ENCODE results near the gene SMIM14. TPM values are rescaled to one million over a fixed set of nuclear protein-coding genes. Genes with fewer than 3 reads are reported as not detected.

SMIM14 gene
- polyA plus RNA-seq, 3 donors, result 13.6 to 152 (median 140) TPM

GRCh38 chr4:39565878-39566600, 72.6 kb downstream of the SMIM14 start:
- H4K20me1 ChIP-seq (ENCODE audit: insufficient read depth, low read length), result no peaks in the 10 kb centered on the region
- intact Hi-C loops (cut with micrococcal nuclease), result no loop called here
- Mint-ChIP-seq H3K36me3 (peaks cover 32 to 53% of the 10 kb centered on the region in 2 donors), H3K27me3 (ENCODE audit: low read depth in 3 of 3) (no peaks in the 10 kb centered on the region), H3K4me1 (no peaks in the 10 kb centered on the region), H3K9me3 (peaks cover 3 to 15% (median 6%) of the 10 kb centered on the region in 7 donors), H3K4me3 (no peak overlapping the region), H3K27ac (peak overlapping the region in 1 of 7 donors; percentile 30)
- H3K27ac ChIP-seq (ENCODE audit: low read depth in 1 of 2, low read length in 2 of 2), result no peak overlapping the region
- WGBS (ENCODE audit: insufficient coverage), result no CpG with 5 or more reads among the region's 6 CpGs
- no peak overlapping the region for H2AFZ ChIP-seq (ENCODE audit: insufficient read depth, low read depth, low read length, poor library complexity, severe bottlenecking)
- peaks cover 4 to 9% of the 10 kb centered on the region in 2 donors for H3K9me3 ChIP-seq (replicated peaks in 1 of 2; ENCODE audit: control insufficient read depth in 1 of 2, insufficient read depth in 1 of 2, low read length in 2 of 2)
- no peak for TF ChIP-seq CTCF (IDR thresholded peaks at IDR 0.05)
- no peak overlapping the region for H3K9ac ChIP-seq (ENCODE audit: insufficient read depth, low read length, poor library complexity, severe bottlenecking)
- no peaks in the 10 kb centered on the region for H3K27me3 ChIP-seq (ENCODE audit: control insufficient read depth in 2 of 2, insufficient read depth in 2 of 2, low read length in 2 of 2)
- peak in 1 of 3 donors; percentile 15 for DNase-seq
- H3K36me3 ChIP-seq (replicated peaks in 1 of 2; ENCODE audit: control insufficient read depth in 1 of 2, insufficient read depth in 2 of 2, low read length in 2 of 2), result peaks cover 13 to 41% of the 10 kb centered on the region in 2 donors
- no peak overlapping the region for H3K4me2 ChIP-seq (replicated peaks; ENCODE audit: extremely low read depth, low read length, poor library complexity, severe bottlenecking)
- H3K4me1 ChIP-seq (ENCODE audit: control insufficient read depth in 1 of 2, insufficient read depth in 2 of 2, low read length in 2 of 2), result no peaks in the 10 kb centered on the region
- no peak overlapping the region for H3K4me3 ChIP-seq (replicated peaks in 1 of 3; ENCODE audit: low read depth in 2 of 3, low read length in 3 of 3)
- H3K79me2 ChIP-seq (ENCODE audit: insufficient read depth, low read length), result no peaks in the 10 kb centered on the region

GRCh38 chr4:39563346-39563847, 75.3 kb downstream of the SMIM14 start:
- no peak overlapping the region for H3K4me3 ChIP-seq (replicated peaks in 1 of 3; ENCODE audit: low read depth in 2 of 3, low read length in 3 of 3)
- no peaks in the 10 kb centered on the region for H4K20me1 ChIP-seq (ENCODE audit: insufficient read depth, low read length)
- H3K36me3 ChIP-seq (replicated peaks in 1 of 2; ENCODE audit: control insufficient read depth in 1 of 2, insufficient read depth in 2 of 2, low read length in 2 of 2), result peaks cover 12 to 37% of the 10 kb centered on the region in 2 donors
- no peak for TF ChIP-seq CTCF (IDR thresholded peaks at IDR 0.05)
- no peak overlapping the region for H3K27ac ChIP-seq (ENCODE audit: low read depth in 1 of 2, low read length in 2 of 2)
- Mint-ChIP-seq H3K27me3 (ENCODE audit: low read depth in 3 of 3) (no peaks in the 10 kb centered on the region), H3K36me3 (peaks cover 38 to 62% of the 10 kb centered on the region in 2 donors), H3K27ac (peak overlapping the region in 2 of 7 donors; percentile 4 to 21), H3K9me3 (peaks cover 3 to 15% (median 6%) of the 10 kb centered on the region in 7 donors), H3K4me1 (no peaks in the 10 kb centered on the region), H3K4me3 (no peak overlapping the region)
- H3K27me3 ChIP-seq (ENCODE audit: control insufficient read depth in 2 of 2, insufficient read depth in 2 of 2, low read length in 2 of 2), result no peaks in the 10 kb centered on the region
- no peaks in the 10 kb centered on the region for H3K4me1 ChIP-seq (ENCODE audit: control insufficient read depth in 1 of 2, insufficient read depth in 2 of 2, low read length in 2 of 2)
- intact Hi-C loops (cut with micrococcal nuclease), result no loop called here
- peaks cover 4 to 9% of the 10 kb centered on the region in 2 donors for H3K9me3 ChIP-seq (replicated peaks in 1 of 2; ENCODE audit: control insufficient read depth in 1 of 2, insufficient read depth in 1 of 2, low read length in 2 of 2)
- whole genome bisulfite sequencing (ENCODE audit: insufficient coverage), result 89% methylated on average over 6 of the region's 6 CpGs
- H3K79me2 ChIP-seq (ENCODE audit: insufficient read depth, low read length), result no peaks in the 10 kb centered on the region
- H3K4me2 ChIP-seq (replicated peaks; ENCODE audit: extremely low read depth, low read length, poor library complexity, severe bottlenecking), result no peak overlapping the region
- H3K9ac ChIP-seq (ENCODE audit: insufficient read depth, low read length, poor library complexity, severe bottlenecking), result no peak overlapping the region
- DNase-seq, result no peak
- H2AFZ ChIP-seq (ENCODE audit: insufficient read depth, low read depth, low read length, poor library complexity, severe bottlenecking), result no peak overlapping the region
